HG02840 (cell line): Measurements from ENCODE around the gene CAMTA1.
"Not testable (repeated sequence)": the region's sequence is repeated elsewhere in the genome, so short reads cannot be mapped to it uniquely, and the experiment has no call there.

ENCODE experiments used
- ATAC-seq: cut with Tn5 transposase; IDR thresholded peaks from one replicate; pipeline ENCODE4 v1.9.1; 2021; ENCODE audit warnings: mild to moderate bottlenecking, moderate library complexity, moderate number of reproducible peaks; ENCODE audit not compliant: unreplicated experiment, low FRiP score

CAMTA1 gene

DNA sequence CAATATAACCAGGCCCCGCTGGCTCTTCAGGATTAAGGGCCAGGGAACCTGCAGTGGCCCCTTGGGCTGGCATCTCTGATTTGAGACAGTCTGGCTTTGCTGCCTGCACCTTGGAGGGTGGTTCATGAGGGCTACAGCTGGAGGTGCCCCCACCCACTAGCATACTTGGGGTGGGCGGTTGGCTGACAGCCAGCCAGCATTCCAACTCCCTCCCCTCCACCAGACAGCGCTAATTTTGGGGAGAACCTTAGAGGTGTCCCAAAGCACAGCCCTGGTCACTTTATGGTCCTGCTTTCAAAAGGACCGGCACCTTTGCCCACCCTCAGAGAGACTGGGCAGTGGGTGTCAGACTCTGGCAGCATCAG lies 805.2 kb downstream of the CAMTA1 start:
- no peak for ATAC-seq

DNA sequence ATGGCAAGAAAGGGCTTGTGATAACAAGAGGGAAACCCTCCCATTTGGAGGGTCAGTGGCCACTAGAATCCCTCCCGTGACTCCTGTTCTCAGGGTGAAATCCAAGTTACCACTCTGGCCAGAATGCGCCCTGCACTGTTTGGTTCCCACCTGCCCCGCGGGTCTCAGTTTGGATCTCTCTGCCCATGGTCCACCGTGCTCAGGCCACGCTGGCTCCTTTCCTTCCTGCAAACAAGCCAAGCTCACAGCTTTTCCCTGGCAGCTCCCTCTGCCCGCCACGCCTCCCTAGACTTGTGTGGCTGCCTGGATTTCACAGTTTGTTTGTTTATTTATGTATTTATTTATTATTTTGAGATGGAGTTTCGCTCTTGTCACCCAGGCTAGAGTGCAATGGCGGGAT lies 806.3 kb downstream of the CAMTA1 start:
- ATAC-seq: no peak

DNA sequence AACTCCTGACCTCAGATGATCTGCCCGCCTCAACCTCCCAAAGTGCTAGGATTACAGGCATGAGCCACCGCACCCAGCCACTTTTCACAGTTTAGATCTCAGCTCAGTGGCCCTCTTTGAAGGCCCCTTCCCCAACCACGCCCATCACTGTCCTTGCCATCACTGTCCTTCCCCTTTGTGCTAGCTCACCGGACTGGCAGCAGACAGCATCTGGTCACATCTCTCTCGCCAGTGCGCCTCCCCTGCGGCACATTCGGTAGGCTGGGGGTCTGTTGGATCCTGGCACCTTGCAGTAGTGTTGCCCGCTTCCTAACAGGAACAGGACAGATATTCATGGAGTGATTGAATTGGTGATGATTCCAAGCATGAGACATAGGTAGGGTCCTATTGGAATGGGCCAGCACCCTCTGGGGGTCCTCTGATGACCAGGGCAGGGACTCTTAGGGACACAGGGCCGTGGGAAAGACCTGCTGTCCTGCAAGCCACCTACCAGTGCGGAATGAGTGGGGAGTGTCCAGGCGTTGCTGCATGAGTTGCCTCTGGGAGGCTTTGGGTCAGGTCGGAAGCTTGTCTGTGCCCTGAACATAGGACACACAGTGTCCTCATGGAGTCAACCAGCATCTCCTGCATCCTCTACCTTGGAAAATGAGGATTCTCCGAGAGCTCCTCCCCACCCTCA lies 807.0 kb downstream of the CAMTA1 start:
- no peak for ATAC-seq

DNA sequence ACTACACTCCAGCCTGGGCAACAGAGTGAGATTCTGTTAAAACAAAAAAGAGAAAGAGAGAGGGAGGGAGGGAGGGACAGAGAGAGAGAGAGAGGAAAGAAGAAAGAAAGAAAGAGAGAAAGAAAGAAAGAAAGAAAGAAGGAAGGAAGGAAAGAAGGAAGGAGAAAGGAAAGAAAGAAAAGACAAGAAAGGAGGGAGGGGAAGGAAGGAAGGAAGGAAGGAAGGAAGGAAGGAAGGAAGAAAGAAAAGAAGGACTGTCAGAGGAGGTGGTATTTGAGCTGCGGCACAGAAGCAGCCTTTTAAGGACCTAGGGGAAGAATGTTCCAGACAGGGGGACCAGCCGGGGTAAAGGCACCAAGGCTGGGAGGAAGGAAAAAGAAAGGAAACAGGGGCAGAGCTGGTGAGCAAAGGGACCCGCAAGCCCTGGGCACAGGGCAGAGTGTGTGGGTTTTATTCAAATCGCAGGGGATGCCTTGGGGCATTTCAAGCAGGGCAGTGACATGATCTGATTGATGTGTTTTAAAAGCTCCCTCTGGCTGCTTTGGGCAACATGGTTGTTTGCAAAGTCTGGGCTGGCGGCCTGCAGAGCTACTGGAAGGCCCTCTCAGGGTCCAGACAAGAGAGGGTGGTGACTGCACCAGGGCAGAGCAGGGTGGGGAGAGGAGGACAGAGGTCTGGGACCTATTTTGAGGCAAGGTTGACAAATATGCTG lies 808.9 kb downstream of the CAMTA1 start:
- ATAC-seq: no peak

DNA sequence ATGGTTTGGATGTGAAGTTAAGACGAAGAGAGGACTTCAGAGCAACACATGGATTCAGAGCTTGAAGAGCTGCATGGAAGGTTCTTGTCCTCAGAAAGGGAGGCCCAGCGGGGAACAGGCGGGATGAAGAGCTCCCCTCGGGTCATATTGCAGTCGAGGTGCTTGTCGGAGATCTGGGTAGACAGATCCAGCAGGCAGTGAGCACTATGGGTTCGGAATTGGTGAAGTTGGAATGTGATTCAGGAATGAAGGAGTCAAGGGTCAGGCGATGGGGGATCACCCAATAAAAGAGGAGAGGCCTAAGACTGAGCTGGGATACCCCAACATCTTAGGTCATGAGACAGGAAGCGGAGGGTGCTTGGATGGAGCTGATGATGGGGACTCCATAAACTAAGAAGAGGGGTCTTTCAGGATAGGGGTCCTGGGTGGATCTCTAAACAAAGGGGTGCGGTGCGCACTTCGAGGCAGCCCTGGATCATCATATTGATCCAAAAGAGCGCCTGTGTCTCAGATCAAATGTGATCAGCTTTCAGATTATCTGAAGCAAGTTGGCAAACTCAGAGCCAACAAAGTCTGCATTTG lies 809.6 kb downstream of the CAMTA1 start:
- ATAC-seq: no peak

DNA sequence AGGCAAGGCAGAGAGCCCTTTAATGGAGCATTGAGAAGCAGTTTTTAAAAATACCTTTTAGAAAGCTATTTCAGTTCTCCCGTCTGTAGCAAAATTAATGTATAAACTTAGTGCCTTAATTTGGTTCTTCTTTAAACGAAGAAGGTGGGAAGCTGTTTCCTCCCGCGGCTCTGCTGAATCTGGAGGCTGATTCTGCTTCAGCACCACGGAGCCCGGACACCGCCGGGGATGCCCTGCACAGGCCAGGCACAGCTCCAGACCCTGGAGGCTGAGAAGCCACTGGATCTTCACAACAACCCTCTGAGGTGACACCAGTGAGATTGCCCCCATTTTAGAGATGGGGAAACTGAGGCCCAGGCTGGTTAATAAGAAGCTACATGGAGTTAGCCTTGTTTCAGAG lies 810.1 kb downstream of the CAMTA1 start:
- no peak for ATAC-seq

DNA sequence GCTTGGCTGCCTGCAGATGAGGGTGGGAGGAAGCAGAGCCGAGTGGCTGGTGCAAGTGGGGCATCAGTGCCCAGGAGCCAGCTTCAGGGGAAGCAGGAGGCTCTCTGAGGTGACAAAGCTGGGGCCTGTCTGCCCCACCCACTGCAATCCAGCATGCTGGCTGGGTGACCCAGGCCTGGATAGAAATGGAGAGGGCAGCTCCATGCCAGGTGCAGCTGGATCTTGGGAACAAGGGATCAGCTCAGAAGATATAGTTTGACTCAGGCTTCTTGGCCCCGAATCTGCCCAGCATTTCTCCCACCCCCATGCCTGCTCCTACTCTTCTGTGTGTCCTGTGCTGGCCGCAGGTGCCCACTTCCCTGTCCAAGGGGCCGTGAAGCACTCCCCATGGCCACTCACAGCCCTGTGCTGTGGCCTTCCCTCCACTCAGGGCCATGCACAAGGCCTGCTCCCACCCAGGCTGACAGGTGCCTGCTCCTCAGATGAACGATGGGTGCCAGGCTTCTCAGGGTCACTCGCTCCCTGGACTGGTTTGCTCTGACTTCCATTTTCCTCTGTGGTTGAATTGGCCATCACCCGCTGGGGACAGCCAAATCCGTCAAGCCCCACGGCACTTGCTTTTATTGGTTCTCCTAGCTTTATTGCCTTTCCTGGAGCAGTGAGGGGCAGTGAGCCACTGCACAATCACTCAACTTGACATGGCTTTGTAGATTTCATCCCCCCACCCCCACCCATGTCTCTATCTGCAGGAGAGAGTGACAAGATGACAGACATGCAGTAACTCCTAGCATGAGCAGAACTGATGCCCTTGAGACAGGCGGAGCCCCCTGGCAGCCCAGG lies 811.1 kb downstream of the CAMTA1 start:
- no peak for ATAC-seq

DNA sequence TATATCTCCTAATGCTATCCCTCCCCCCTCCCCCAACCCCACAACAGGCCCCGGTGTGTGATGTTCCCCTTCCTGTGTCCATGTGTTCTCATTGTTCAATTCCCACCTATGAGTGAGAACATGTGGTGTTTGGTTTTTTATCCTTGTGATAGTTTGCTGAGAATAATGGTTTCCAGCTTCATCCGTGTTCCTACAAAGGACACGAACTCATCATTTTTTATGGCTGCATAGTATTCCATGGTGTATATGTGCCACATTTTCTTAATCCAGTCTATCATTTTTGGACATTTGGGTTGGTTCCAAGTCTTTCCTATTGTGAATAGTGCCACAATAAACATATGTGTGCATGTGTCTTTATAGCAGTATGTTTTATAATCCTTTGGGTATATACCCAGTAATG lies 812.8 kb downstream of the CAMTA1 start:
- ATAC-seq: not testable (repeated sequence)

DNA sequence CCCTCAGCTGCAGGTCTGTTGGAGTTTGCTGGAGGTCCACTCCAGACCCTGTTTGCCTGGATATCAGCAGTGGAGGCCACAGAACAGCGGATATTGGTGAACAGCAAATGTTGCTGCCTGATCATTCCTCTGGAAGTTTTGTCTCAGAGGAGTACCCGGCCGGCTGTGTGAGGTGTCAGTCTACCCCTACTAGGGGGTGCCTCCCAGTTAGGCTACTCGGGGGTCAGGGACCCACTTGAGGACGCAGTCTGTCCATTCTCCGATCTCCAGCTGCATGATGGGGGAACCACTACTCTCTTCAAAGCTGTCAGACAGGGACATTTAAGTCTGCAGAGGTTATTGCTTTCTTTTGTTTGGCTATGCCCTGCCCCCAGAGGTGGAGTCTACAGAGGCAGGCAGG lies 819.7 kb downstream of the CAMTA1 start:
- ATAC-seq: not testable (repeated sequence)

DNA sequence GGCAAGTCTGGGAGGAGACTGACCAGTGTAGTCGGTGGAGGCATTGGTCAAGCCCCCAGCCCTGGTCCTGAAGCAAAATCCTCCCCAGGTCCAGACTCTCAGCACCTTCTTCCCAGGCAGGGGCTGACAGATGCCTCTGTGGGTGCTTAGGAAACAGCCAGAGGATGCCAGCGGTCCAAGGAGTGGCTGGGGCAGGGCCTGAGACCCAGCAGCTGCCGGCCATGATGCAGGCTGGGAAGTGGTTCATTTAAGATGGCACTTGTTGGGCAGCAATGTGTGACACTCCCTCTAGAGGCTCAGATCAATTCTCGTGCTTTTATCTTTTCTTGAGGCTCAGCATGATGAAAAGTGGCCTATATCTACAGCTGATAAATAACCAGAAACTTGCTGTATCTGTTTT lies 820.8 kb downstream of the CAMTA1 start:
- no peak for ATAC-seq

DNA sequence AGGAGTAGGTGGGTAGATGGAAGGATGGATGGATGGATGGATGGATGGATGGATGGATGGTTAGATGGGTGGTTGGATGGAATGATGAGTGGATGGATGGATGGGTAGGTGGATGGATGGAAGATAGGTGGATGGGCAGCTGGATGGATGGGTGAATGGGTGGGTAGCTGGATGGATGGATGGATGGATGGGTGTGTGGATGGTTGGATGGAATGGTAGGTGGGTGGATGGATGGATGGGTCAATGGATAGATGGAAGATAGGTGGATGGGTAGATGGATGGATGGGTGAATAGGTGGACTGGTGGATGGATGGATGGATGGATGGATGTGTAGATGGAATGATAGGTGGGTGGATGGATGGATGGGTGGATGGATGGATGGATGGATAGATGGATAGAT lies 821.8 kb downstream of the CAMTA1 start:
- no peak for ATAC-seq

DNA sequence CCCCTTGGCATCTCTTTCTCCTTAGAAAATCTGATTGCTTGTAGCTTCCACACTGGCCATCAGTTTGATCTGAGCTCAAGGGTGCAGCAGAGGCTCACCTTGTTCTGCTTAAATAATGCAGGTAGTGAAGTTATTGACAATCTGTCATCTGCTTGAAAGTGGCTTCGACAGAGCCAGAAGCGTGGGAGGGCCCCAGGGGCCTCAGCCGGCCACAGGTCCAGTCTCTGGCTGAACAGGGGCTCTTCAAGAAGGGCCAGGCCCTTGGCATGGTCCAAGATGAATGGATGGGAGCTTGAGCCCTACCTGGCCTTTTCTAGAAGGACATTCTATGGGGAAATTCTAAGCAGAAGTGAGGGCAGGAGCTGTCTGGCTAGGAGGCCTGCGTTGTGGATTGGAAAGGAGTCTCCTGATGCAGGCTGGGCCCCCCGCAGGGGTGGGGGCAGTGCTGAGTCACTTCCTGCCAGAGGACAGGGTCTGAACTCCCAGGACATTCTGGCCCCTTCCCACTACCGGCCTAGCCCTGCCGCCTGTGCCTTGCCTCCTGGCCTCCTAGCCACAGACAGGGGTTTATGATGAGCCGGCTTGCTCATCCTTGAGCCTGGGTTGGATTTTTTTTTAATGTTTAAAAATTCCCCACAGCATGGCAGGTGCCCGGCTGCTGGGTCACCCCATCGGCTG lies 823.5 kb downstream of the CAMTA1 start:
- ATAC-seq: no peak

DNA sequence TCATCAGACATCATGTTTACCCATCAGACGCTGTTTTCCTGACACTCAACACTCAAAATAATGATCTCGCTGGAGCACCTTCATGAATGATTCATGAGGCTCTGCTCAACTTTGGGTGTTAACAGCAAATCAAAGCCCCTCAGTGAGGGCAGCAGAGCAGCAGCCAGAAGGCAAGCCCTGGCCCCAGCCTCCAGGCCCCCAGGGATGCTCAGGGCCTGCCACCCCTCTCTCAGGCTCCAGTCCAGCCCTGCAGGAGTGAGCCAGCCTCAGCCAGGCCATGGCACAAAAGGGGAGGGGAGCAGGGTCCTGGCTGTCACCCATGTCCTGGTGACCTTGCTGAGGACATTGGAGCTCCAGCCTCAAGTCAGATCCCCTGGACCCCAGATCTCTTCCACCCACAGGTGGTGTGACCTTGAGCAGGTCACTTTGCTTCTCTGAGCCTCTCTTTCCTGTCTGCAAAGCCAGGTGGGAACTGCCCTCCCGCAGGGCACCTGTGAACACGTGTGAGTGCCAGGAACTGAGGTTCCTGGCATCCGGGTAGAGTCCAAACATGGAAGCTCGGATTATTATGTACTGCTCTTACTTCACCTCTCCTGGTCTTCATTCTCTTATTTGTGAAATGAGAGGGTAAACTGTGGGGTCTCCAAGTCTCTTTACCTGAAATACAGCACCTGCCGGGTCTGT lies 824.2 kb downstream of the CAMTA1 start:
- ATAC-seq: no peak

DNA sequence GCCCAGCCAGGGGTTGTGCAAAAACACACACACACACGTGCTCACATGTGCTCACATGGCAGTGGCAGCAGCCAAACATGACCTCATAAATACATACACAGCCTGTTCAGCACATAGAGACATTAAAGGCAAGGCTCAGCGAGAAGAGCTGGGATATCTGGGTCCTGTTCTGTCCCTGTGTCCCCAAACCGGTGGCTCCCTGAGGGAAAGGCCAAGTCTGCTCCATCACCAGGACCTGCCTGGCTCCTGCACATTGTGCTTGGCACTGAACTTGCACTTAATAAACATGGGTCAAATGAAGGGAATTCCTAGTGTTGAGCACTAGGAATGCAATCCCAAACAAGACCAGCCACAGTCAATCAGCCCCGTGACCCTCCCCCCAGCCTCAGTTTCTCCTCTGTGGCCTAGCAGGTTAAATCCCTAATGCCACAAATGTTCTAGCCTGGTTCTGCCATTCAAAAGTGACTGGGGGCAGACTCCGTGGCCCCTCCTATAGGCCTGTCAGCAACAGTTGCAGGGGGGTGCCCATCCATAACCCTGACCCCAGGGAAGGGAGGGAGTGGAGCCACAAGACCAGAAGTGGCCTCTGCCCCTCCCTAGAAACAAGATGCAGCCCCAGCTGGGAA lies 825.0 kb downstream of the CAMTA1 start:
- ATAC-seq: no peak

DNA sequence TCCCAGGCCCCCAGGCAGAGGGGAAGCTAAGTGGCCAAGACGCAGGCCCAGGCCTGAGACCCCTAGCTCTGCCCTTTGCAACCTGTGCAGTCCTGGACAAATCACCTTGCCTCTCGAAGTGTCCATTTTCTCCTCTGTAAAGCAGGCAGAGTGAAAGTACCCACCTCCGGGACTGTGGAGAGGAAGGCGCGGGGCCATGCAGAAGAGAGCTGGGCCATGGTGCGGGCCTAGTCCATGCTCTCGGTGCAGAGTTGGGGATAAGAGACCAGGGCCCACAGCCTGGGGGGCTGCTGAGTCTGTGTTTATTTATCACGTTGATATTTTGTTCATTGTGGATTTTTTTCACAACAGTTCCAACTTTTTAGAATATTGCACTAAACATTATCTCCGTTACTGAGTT lies 825.7 kb downstream of the CAMTA1 start:
- ATAC-seq: no peak

DNA sequence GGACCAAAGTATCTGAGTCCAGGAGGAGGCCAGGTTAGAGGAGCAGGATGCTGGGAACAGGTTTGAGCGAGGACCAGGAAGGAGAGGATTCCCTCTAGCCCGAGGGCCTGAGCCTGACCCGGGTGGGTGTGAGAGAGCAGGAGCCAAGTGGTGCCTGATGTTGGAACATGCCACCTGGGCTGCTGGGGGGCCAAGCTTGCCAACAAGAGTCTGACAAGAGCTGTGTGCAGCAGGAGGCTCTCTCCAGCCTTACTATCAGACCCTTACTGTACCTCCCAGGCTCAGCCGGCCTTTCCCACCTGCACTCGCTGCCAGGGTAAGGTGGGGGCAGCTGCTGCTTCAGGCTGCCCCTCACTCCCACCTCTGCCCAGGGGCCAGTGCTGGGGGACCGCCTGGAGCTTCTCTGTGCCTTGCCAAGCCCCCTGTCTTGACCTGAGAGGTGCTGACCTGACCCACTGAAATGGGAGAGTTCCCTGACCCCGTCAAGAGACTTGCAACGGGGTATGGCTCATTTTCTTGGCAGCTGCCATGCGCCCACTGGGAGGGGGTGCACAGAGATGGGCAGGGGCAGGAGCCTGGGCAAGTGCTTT lies 826.3 kb downstream of the CAMTA1 start:
- no peak for ATAC-seq

DNA sequence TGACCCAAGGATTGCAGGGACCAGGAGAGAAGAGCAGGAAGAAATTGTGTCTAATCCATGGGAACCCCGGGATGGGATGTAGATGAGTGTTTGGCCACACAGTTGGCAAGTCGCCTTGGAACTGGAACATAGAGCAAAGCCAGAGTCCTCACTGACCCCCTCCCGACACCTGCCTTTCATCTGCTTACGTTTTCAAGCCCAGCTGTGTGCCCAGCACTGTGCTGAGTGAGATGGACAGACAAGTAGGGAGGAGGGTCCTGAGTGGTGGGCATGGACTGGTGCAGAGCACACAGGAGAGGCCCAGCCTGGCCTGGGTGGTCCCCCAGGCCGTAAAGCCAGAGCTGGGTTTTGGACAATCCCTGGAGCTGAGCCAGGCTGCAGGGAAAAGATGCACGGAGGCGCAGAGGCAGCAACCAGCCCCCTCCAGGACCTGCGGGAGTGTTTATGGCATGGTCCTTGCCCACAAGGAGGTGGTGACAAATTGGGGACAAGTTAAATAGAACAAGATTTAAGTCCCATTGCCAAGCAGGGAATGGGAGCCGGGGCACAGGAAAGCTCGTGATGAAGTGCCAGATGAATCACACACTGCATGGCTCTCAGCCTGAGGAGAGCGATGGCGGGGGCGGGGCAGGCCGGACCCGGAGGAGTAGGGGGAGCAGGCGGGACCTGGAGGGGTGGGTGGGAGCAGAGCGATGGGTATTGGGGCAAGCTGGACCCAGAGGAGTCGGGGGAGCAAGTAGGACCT lies 828.0 kb downstream of the CAMTA1 start:
- no peak for ATAC-seq

DNA sequence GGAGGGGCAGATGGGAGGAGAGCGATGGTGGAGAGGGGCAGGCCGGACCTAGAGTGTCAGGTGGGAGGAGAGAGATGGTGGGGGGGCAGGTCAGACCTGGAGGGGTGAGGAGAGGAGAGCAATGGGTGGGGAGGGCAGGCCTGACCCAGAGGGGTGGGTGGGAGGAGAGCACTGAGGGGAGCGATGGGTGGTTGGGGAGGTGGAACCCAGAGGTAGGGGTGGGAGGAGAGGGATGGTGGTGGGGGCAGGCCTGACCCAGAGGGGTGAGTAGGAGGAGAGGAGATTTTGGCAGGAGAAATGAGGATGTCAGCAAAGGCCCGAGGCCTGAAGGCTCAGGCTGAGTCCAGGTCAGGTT lies 828.6 kb downstream of the CAMTA1 start:
- no peak for ATAC-seq
